ENCODE data around the gene FBXO3. TPM values are rescaled to one million over a fixed set of nuclear protein-coding genes. Genes with fewer than 3 reads are reported as not detected.
"Not testable (repeated sequence)": the region's sequence is repeated elsewhere in the genome, so short reads cannot be mapped to it uniquely, and the experiment has no call there.

Gene FBXO3
- total RNA-seq, 1 donor from 2014 or later: 42.1 TPM

- DNase-seq (ENCODE audit: low spot score): not testable (repeated sequence)
Measured at GRCh38 chr11:33727539-33727938, 46.8 kb downstream of the FBXO3 start.

GRCh38 chr11:33725496-33725895 is 48.8 kb downstream of the FBXO3 start:
- no peak for DNase-seq (ENCODE audit: low spot score)

GRCh38 chr11:33724644-33725035 is 49.7 kb downstream of the FBXO3 start:
- peak; percentile 62 for DNase-seq (ENCODE audit: low spot score)

GRCh38 chr11:33723238-33723881 is 51.0 kb downstream of the FBXO3 start:
- DNase-seq (ENCODE audit: low spot score): no peak

- DNase-seq (ENCODE audit: low spot score): no peak
Measured at GRCh38 chr11:33722590-33723234, 51.6 kb downstream of the FBXO3 start.

- DNase-seq (ENCODE audit: low spot score): no peak
Measured at GRCh38 chr11:33721984-33722383, 52.3 kb downstream of the FBXO3 start.

- DNase-seq (ENCODE audit: low spot score): no peak
Measured at GRCh38 chr11:33721426-33721825, 52.9 kb downstream of the FBXO3 start.

GRCh38 chr11:33719587-33719986 is 54.7 kb downstream of the FBXO3 start:
- DNase-seq (ENCODE audit: low spot score): no peak

GRCh38 chr11:33718440-33718839 is 55.9 kb downstream of the FBXO3 start:
- no peak for DNase-seq (ENCODE audit: low spot score)

- no peak for DNase-seq (ENCODE audit: low spot score)
Measured at GRCh38 chr11:33716243-33716642, 58.1 kb downstream of the FBXO3 start.

GRCh38 chr11:33713856-33714398 is 60.4 kb downstream of the FBXO3 start:
- DNase-seq (ENCODE audit: low spot score): no peak

- DNase-seq (ENCODE audit: low spot score): no peak
Measured at GRCh38 chr11:33713151-33713855, 61.0 kb downstream of the FBXO3 start.

- DNase-seq (ENCODE audit: low spot score): no peak
Measured at GRCh38 chr11:33712436-33712835, 61.9 kb downstream of the FBXO3 start.

GRCh38 chr11:33709466-33709865 is 64.9 kb downstream of the FBXO3 start:
- DNase-seq (ENCODE audit: low spot score): no peak

GRCh38 chr11:33708985-33709384 is 65.3 kb downstream of the FBXO3 start:
- DNase-seq (ENCODE audit: low spot score): no peak

- peak; percentile 67 for DNase-seq (ENCODE audit: low spot score)
Measured at GRCh38 chr11:33707831-33708230, 66.5 kb downstream of the FBXO3 start.

GRCh38 chr11:33706966-33707365 is 67.4 kb downstream of the FBXO3 start:
- no peak for DNase-seq (ENCODE audit: low spot score)

- DNase-seq (ENCODE audit: low spot score): no peak
Measured at GRCh38 chr11:33706546-33706945, 67.8 kb downstream of the FBXO3 start.

- no peak for DNase-seq (ENCODE audit: low spot score)
Measured at GRCh38 chr11:33704240-33705002, 69.9 kb downstream of the FBXO3 start.

- DNase-seq (ENCODE audit: low spot score): peak; percentile 79
Measured at GRCh38 chr11:33703788-33704187, 70.5 kb downstream of the FBXO3 start.

GRCh38 chr11:33703234-33703633 is 71.1 kb downstream of the FBXO3 start:
- no peak for DNase-seq (ENCODE audit: low spot score)
